ENCODE measurements around the gene MTMR6. TPM values are rescaled to one million over a fixed set of nuclear protein-coding genes. Genes with fewer than 3 reads are reported as not detected.

Gene MTMR6
- polyA plus RNA-seq, 1 donor from 2014 or later, result 45.4 TPM

DNA sequence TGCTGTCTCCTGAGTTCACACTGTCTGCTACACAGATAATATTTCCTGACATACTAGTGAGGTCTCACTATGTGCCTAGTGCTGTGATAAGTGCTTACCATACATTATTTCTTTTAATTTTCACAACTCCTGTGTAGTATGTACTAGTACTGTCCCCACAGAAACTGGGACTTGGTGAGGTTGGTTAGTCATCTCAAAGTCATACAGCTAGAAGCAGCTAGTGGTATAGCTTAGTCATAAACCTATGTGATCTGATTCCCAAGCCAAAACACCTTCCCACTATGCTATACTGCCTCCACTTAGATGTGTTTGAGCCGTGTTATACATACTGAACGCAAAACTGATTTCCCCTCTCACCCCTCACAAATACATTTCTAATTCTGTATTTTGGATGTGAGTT lies 10.5 kb downstream of the MTMR6 start:
- TF ChIP-seq SMC3 (conservative IDR thresholded peaks at IDR 0.05; ENCODE audit: poor library complexity), result no peak
- TF ChIP-seq, protein P1, sequence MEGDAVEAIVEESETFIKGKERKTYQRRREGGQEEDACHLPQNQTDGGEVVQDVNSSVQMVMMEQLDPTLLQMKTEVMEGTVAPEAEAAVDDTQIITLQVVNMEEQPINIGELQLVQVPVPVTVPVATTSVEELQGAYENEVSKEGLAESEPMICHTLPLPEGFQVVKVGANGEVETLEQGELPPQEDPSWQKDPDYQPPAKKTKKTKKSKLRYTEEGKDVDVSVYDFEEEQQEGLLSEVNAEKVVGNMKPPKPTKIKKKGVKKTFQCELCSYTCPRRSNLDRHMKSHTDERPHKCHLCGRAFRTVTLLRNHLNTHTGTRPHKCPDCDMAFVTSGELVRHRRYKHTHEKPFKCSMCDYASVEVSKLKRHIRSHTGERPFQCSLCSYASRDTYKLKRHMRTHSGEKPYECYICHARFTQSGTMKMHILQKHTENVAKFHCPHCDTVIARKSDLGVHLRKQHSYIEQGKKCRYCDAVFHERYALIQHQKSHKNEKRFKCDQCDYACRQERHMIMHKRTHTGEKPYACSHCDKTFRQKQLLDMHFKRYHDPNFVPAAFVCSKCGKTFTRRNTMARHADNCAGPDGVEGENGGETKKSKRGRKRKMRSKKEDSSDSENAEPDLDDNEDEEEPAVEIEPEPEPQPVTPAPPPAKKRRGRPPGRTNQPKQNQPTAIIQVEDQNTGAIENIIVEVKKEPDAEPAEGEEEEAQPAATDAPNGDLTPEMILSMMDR (IDR thresholded peaks at IDR 0.05; ENCODE audit: poor library complexity, severe bottlenecking), result no peak
- no peak for TF ChIP-seq EZH2 (IDR thresholded peaks at IDR 0.05; ENCODE audit: borderline replicate concordance, insufficient read depth, low read length, poor library complexity, severe bottlenecking)
- TF ChIP-seq, protein P2, sequence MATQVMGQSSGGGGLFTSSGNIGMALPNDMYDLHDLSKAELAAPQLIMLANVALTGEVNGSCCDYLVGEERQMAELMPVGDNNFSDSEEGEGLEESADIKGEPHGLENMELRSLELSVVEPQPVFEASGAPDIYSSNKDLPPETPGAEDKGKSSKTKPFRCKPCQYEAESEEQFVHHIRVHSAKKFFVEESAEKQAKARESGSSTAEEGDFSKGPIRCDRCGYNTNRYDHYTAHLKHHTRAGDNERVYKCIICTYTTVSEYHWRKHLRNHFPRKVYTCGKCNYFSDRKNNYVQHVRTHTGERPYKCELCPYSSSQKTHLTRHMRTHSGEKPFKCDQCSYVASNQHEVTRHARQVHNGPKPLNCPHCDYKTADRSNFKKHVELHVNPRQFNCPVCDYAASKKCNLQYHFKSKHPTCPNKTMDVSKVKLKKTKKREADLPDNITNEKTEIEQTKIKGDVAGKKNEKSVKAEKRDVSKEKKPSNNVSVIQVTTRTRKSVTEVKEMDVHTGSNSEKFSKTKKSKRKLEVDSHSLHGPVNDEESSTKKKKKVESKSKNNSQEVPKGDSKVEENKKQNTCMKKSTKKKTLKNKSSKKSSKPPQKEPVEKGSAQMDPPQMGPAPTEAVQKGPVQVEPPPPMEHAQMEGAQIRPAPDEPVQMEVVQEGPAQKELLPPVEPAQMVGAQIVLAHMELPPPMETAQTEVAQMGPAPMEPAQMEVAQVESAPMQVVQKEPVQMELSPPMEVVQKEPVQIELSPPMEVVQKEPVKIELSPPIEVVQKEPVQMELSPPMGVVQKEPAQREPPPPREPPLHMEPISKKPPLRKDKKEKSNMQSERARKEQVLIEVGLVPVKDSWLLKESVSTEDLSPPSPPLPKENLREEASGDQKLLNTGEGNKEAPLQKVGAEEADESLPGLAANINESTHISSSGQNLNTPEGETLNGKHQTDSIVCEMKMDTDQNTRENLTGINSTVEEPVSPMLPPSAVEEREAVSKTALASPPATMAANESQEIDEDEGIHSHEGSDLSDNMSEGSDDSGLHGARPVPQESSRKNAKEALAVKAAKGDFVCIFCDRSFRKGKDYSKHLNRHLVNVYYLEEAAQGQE (IDR thresholded peaks at IDR 0.05; ENCODE audit: borderline replicate concordance), result no peak
- no peak for TF ChIP-seq POLR2AphosphoS5 (IDR thresholded peaks at IDR 0.05)
- TF ChIP-seq MXI1 (conservative IDR thresholded peaks at IDR 0.05; ENCODE audit: poor library complexity, severe bottlenecking), result no peak
- no peak for TF ChIP-seq RAD21 (conservative IDR thresholded peaks at IDR 0.05)
- TF ChIP-seq EP300 (conservative IDR thresholded peaks at IDR 0.05; ENCODE audit: poor library complexity, severe bottlenecking), result no peak
- no peak for TF ChIP-seq TAF1 (IDR thresholded peaks at IDR 0.05; ENCODE audit: low read depth)
- Histone ChIP-seq H3K79me2 (replicated peaks; ENCODE audit: insufficient read depth, low read length) (no peaks in the 10 kb centered on the region), H3K27me3 (ENCODE audit: insufficient read depth, low read depth, low read length) (no peaks in the 10 kb centered on the region), H3F3A (ENCODE audit: insufficient read depth, low read length, poor library complexity, severe bottlenecking) (no peaks in the 10 kb centered on the region), H2AFZ (ENCODE audit: low read depth, low read length) (no peak overlapping the region), H3K36me3 (ENCODE audit: insufficient read depth, low read length) (peaks cover 5% of the 10 kb centered on the region), H3K9me3 (ENCODE audit: low read length) (no peaks in the 10 kb centered on the region), H3K4me3 (ENCODE audit: low read length) (no peak overlapping the region), H3K9me2 (ENCODE audit: insufficient read depth, low read length) (no peaks in the 10 kb centered on the region), H3K27ac (ENCODE audit: low read length) (no peak overlapping the region), H3K4me2 (ENCODE audit: low read length) (no peak overlapping the region), H3K9ac (ENCODE audit: low read length) (no peak overlapping the region), H4K20me1 (ENCODE audit: insufficient read depth) (no peaks in the 10 kb centered on the region)

DNA sequence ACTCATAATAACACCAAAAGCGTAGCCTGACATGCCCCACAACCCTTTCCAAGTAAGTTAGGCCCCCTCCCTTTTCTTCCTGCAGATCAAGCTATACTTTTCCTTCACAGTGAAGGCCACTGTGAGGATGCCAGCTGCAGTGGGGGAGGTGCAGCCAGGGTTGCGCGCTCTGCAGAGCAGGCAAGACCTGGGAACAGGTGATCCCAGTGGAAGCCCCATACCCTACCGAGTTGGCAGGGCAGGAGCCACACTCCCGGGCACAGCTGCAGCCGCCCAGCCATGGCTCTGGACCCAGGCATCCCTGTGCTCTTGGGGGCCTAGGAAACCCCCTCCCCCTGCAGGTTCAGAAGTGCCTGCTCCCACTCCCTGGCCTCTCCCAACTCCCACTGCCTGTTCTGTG lies 18.7 kb downstream of the MTMR6 start:
- peaks cover 21% of the 10 kb centered on the region for H3K36me3 ChIP-seq (ENCODE audit: insufficient read depth, low read length)
- H2AFZ ChIP-seq (ENCODE audit: low read depth, low read length), result no peak overlapping the region
- no peak overlapping the region for H3K4me3 ChIP-seq (ENCODE audit: low read length)
- H3K4me2 ChIP-seq (ENCODE audit: low read length), result no peak overlapping the region
- H3K9ac ChIP-seq (ENCODE audit: low read length), result no peak overlapping the region
- no peaks in the 10 kb centered on the region for H3K9me2 ChIP-seq (ENCODE audit: insufficient read depth, low read length)
- no peaks in the 10 kb centered on the region for H4K20me1 ChIP-seq (ENCODE audit: insufficient read depth)
- H3K9me3 ChIP-seq (ENCODE audit: low read length), result no peaks in the 10 kb centered on the region
- no peaks in the 10 kb centered on the region for H3F3A ChIP-seq (ENCODE audit: insufficient read depth, low read length, poor library complexity, severe bottlenecking)
- H3K79me2 ChIP-seq (replicated peaks; ENCODE audit: insufficient read depth, low read length), result no peaks in the 10 kb centered on the region
- H3K27ac ChIP-seq (ENCODE audit: low read length), result no peak overlapping the region
- no peaks in the 10 kb centered on the region for H3K27me3 ChIP-seq (ENCODE audit: insufficient read depth, low read depth, low read length)
- TF ChIP-seq, protein P1 (IDR thresholded peaks at IDR 0.05; ENCODE audit: poor library complexity, severe bottlenecking), result no peak
